Lower leg skin (tissue), 3 donors: ENCODE data around the gene FERMT3.

ENCODE experiments used
- POLR2A ChIP-seq, 2 donors: fragments of 450-650 bp; IDR thresholded peaks; one replicate each; pipeline ENCODE4 v1.6.1; 2016 to 2017; ENCODE audit warnings: antibody characterized with exemption in 2 of 2, mild to moderate bottlenecking in 1 of 2, moderate library complexity in 1 of 2
- TF ChIP-seq, protein P1 (sequence below), 3 donors: fragments of 450-650 bp; IDR thresholded peaks; one replicate each; pipeline ENCODE4 v1.5.1; 2016; ENCODE audit warnings: antibody characterized with exemption in 3 of 3, mild to moderate bottlenecking in 3 of 3, moderate library complexity in 2 of 3

DNA sequence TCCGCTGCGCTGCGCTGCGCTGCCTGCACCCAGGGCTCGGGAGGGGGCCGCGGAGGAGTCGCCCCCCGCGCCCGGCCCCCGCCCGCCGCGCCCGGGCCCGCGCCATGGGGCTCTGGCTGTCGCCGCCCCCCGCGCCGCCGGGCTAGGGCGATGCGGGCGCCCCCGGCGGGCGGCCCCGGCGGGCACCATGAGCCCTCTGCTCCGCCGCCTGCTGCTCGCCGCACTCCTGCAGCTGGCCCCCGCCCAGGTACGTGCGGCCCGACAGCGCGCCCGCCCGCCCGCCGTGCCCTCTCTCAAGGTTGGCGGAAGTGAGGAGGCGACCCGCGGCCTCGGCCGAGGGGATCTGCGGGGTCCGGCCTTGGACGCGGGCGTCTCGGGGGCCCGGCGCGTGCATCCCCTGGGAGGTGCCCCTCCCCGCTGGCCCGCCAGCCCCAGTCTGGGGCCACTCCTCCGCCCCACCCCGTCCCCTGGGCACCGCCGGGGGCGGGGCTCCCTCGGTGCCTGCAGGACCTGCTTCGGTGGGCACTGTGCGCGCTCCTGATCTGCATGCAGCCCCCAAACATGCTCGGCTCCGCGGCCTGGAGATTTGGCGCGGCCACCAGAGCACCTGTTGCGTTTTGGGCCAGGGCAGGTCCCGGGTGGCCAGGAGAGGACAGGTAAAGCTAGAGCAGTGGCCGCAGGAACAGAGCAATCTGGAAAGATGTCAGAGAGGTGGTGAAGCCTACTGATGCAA, 28.3 kb downstream of the FERMT3 start:
- TF ChIP-seq, protein P1, sequence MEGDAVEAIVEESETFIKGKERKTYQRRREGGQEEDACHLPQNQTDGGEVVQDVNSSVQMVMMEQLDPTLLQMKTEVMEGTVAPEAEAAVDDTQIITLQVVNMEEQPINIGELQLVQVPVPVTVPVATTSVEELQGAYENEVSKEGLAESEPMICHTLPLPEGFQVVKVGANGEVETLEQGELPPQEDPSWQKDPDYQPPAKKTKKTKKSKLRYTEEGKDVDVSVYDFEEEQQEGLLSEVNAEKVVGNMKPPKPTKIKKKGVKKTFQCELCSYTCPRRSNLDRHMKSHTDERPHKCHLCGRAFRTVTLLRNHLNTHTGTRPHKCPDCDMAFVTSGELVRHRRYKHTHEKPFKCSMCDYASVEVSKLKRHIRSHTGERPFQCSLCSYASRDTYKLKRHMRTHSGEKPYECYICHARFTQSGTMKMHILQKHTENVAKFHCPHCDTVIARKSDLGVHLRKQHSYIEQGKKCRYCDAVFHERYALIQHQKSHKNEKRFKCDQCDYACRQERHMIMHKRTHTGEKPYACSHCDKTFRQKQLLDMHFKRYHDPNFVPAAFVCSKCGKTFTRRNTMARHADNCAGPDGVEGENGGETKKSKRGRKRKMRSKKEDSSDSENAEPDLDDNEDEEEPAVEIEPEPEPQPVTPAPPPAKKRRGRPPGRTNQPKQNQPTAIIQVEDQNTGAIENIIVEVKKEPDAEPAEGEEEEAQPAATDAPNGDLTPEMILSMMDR (IDR thresholded peaks at IDR 0.05) = no peak
- no peak for TF ChIP-seq POLR2A (IDR thresholded peaks at IDR 0.05)
